HepG2 (cell line): ENCODE data around the gene VIT.

Experiments used
- CHD4 ChIP-seq: fragments of 200-600 bp; sonication (generic); IDR thresholded peaks from 2 replicates; pipeline ENCODE4 v1.7.0; 2017; ENCODE audit warnings: mild to moderate bottlenecking, low read length, borderline replicate concordance
- CTCF ChIP-seq: sonication (generic); formaldehyde crosslinking; IDR thresholded peaks from 2 replicates; pipeline ENCODE4 v1.5.0; 2020; ENCODE audit warnings: mild to moderate bottlenecking, missing genetic modification reagents, moderate library complexity
- FOSL1 ChIP-seq: sonication (generic); formaldehyde crosslinking; IDR thresholded peaks from 2 replicates; pipeline ENCODE4 v1.9.0; 2021; ENCODE audit warnings: missing genetic modification reagents, borderline replicate concordance
- HMG20B ChIP-seq: conservative IDR thresholded peaks from 2 replicates; pipeline ENCODE4 v1.6.1; 2016; ENCODE audit warnings: missing genetic modification reagents, missing compliant biosample characterization
- MXD1 ChIP-seq: sonication (generic); formaldehyde crosslinking; IDR thresholded peaks from 2 replicates; pipeline ENCODE4 v1.4.0; 2020; ENCODE audit warnings: mild to moderate bottlenecking, missing genetic modification reagents
- ZFP36 ChIP-seq: fragments of 150-350 bp; IDR thresholded peaks from 2 replicates; pipeline ENCODE4 v1.6.1; 2018; ENCODE audit warnings: borderline replicate concordance, low read length, low read depth; ENCODE audit not compliant: partially characterized antibody
- ZNF710 ChIP-seq: sonication (generic); formaldehyde crosslinking; IDR thresholded peaks from 2 replicates; pipeline ENCODE4 v1.5.0; 2020; ENCODE audit warnings: mild to moderate bottlenecking, missing genetic modification reagents, borderline replicate concordance
- TF ChIP-seq, protein P1 (sequence below): fragments of 450-650 bp; IDR thresholded peaks from 2 replicates; pipeline ENCODE4 v1.6.1; 2016
- TF ChIP-seq, protein P2 (sequence below): IDR thresholded peaks from 2 replicates; pipeline ENCODE4 v1.6.1; 2012; ENCODE audit warnings: inconsistent platforms

GRCh38 chr2:36698993-36699392 lies 2.5 kb downstream of the VIT start:
- no peak for TF ChIP-seq ZNF710 (CRISPR knock-in tag)
- TF ChIP-seq, protein P1, sequence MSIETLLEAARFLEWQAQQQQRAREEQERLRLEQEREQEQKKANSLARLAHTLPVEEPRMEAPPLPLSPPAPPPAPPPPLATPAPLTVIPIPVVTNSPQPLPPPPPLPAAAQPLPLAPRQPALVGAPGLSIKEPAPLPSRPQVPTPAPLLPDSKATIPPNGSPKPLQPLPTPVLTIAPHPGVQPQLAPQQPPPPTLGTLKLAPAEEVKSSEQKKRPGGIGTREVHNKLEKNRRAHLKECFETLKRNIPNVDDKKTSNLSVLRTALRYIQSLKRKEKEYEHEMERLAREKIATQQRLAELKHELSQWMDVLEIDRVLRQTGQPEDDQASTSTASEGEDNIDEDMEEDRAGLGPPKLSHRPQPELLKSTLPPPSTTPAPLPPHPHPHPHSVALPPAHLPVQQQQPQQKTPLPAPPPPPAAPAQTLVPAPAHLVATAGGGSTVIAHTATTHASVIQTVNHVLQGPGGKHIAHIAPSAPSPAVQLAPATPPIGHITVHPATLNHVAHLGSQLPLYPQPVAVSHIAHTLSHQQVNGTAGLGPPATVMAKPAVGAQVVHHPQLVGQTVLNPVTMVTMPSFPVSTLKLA, result no peak
- TF ChIP-seq CTCF (CRISPR knock-in tag), result no peak
- TF ChIP-seq MXD1 (CRISPR knock-in tag), result no peak
- no peak for TF ChIP-seq ZFP36
- no peak for TF ChIP-seq FOSL1 (CRISPR knock-in tag)
- TF ChIP-seq, protein P2, sequence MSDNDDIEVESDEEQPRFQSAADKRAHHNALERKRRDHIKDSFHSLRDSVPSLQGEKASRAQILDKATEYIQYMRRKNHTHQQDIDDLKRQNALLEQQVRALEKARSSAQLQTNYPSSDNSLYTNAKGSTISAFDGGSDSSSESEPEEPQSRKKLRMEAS, result no peak
- TF ChIP-seq HMG20B (CRISPR knock-in tag), result no peak
- TF ChIP-seq CHD4, result no peak
